ENCODE measurements around the gene WDR90.
"Not testable (repeated sequence)": the region's sequence is repeated elsewhere in the genome, so short reads cannot be mapped to it uniquely, and the experiment has no call there.

Gene WDR90

GRCh38 chr16:678209-678857 lies 29.2 kb downstream of the WDR90 start:
- no peak for DNase-seq

- DNase-seq, result peak; percentile 40
These were observed 30.0 kb downstream of the WDR90 start for GRCh38 chr16:678858-679813.

- DNase-seq, result peak; percentile 88
These were observed 30.9 kb downstream of the WDR90 start, which contains the start of gene STUB1 for GRCh38 chr16:679814-680624. TSS of gene STUB1 (plus strand) at chr16:680410. CDS start at chr16:680526, 116 bp downstream.

- DNase-seq, result no peak
These were observed 31.4 kb downstream of the WDR90 start for GRCh38 chr16:680625-680945.

- DNase-seq, result no peak
These were observed 32.0 kb downstream of the WDR90 start for GRCh38 chr16:680967-681745.

GRCh38 chr16:681746-682427 lies 32.7 kb downstream of the WDR90 start:
- no peak for DNase-seq

GRCh38 chr16:682493-683395 lies 33.6 kb downstream of the WDR90 start:
- DNase-seq, result no peak

- no peak for DNase-seq
These were observed 34.4 kb downstream of the WDR90 start for GRCh38 chr16:683396-684070.

- DNase-seq, result peak; percentile 95
These were observed 35.1 kb downstream of the WDR90 start, which contains the start of gene JMJD8 for GRCh38 chr16:684071-684794. TSS of gene JMJD8 (minus strand) at chr16:684334. CDS start at chr16:684319, 15 bp downstream.

- DNase-seq, result no peak
These were observed 36.0 kb downstream of the WDR90 start for GRCh38 chr16:684961-685696.

- no peak for DNase-seq
These were observed 36.8 kb downstream of the WDR90 start for GRCh38 chr16:685967-686366.

- DNase-seq, result no peak
These were observed 37.5 kb downstream of the WDR90 start for GRCh38 chr16:686459-687260.

- DNase-seq, result no peak
These were observed 38.3 kb downstream of the WDR90 start for GRCh38 chr16:687499-687898.

- no peak for DNase-seq
These were observed 40.2 kb downstream of the WDR90 start for GRCh38 chr16:689175-689897.

GRCh38 chr16:691242-691641 lies 42.1 kb downstream of the WDR90 start:
- not testable (repeated sequence) for DNase-seq

- DNase-seq, result no peak
These were observed 43.4 kb downstream of the WDR90 start for GRCh38 chr16:692356-693108.
